Colonic mucosa (tissue), 4 donors: ENCODE results near the gene ARFGAP1. TPM values are rescaled to one million over a fixed set of nuclear protein-coding genes. Genes with fewer than 3 reads are reported as not detected.
A peak's percentile ranks its signal among the peaks of the same experiment; 100 is the strongest.

ENCODE experiments used
- DNase-seq: peaks from one replicate; pipeline ENCODE4 v3.0.0-alpha.2; 2020
- H3K27ac ChIP-seq: fragments of 200-600 bp; one replicate; pipeline ENCODE4 v1.8.0; 2021
- H3K27me3 ChIP-seq: fragments of 200-600 bp; one replicate; pipeline ENCODE4 v1.8.0; 2021
- H3K36me3 ChIP-seq: fragments of 200-600 bp; one replicate; pipeline ENCODE4 v1.8.0; 2021
- H3K4me1 ChIP-seq: fragments of 200-600 bp; one replicate; pipeline ENCODE4 v1.8.0; 2021; ENCODE audit warnings: mild to moderate bottlenecking
- H3K4me3 ChIP-seq: fragments of 200-600 bp; one replicate; pipeline ENCODE4 v1.8.0; 2021
- H3K9ac ChIP-seq, 2 donors: one replicate each; pipeline ENCODE4 v1.7.0; 2013; ENCODE audit warnings: control low read depth in 2 of 2, low read depth in 2 of 2, low read length in 2 of 2
- H3K9me3 ChIP-seq: fragments of 200-600 bp; one replicate; pipeline ENCODE4 v1.8.0; 2021
- intact Hi-C: fragments of 100-400 bp; cut with DNase I; formaldehyde crosslinking; loops from one replicate; pipeline ENCODE4 v1.14.1; 2022
- total RNA-seq, 2 donors: library from RNA; stranded (reverse); fragmentation: NEBNext Ultra II Directional in 1 of 2; extraction: Animal tissue kit (Norgen Biotek cat#: 25700) in 1 of 2; gene quantifications; one replicate each; pipeline ENCODE4 v1.2.1, GENCODE V29; 2021
- TF ChIP-seq, protein P1 (sequence below): fragments of 200-600 bp; IDR thresholded peaks from one replicate; pipeline ENCODE4 v1.8.0; 2022; ENCODE audit warnings: antibody characterized with exemption, mild to moderate bottlenecking
- donor health status: healthy.
- donor health status: DM: no; HTN: no; CAD: no.
- donor health status: DM: no; HTN: no; CAD: no.

Gene ARFGAP1
- total RNA-seq, 2 donors from 2014 or later: 66.9 to 109 TPM

GRCh38 chr20:63233061-63233344 is 39.6 kb upstream of the ARFGAP1 start:
- no peak for DNase-seq
- no peaks in the 10 kb centered on the region for H3K27me3 ChIP-seq

DNA sequence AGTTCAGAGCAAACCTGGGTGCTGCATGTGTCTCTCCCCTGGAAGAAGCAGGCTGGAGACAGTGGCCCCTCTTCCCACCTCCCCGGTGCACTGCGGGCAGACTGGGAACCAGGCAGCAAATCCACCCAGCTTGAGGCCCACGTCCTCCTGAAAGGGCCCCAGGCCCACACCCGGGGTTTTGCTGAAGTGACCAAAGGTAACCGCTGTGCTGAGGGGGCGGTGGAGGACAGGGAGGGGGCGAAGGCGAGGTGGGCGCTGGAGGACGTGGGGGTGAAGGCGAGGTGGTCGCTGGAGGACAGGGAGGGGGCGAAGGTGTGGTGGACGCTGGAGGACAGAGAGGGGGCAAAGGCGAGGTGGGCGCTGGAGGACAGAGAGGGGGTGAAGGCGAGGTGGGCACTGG is 38.7 kb upstream of the ARFGAP1 start:
- Histone ChIP-seq H3K4me3 (no peak overlapping the region), H3K9me3 (no peaks in the 10 kb centered on the region), H3K9ac (no peak overlapping the region), H3K4me1 (no peaks in the 10 kb centered on the region), H3K27ac (no peak overlapping the region), H3K36me3 (no peaks in the 10 kb centered on the region), H3K27me3 (no peaks in the 10 kb centered on the region)
- intact Hi-C loops: no loop called here
- TF ChIP-seq, protein P1, sequence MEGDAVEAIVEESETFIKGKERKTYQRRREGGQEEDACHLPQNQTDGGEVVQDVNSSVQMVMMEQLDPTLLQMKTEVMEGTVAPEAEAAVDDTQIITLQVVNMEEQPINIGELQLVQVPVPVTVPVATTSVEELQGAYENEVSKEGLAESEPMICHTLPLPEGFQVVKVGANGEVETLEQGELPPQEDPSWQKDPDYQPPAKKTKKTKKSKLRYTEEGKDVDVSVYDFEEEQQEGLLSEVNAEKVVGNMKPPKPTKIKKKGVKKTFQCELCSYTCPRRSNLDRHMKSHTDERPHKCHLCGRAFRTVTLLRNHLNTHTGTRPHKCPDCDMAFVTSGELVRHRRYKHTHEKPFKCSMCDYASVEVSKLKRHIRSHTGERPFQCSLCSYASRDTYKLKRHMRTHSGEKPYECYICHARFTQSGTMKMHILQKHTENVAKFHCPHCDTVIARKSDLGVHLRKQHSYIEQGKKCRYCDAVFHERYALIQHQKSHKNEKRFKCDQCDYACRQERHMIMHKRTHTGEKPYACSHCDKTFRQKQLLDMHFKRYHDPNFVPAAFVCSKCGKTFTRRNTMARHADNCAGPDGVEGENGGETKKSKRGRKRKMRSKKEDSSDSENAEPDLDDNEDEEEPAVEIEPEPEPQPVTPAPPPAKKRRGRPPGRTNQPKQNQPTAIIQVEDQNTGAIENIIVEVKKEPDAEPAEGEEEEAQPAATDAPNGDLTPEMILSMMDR: no peak
- DNase-seq: no peak

More at GRCh38 chr20:63233061-63233344, 39.6 kb upstream of the ARFGAP1 start:
- Histone ChIP-seq H3K4me3 (no peak overlapping the region), H3K36me3 (no peaks in the 10 kb centered on the region), H3K9me3 (no peaks in the 10 kb centered on the region), H3K4me1 (no peaks in the 10 kb centered on the region), H3K27ac (no peak overlapping the region), H3K9ac (no peak overlapping the region)
- intact Hi-C loops: no loop called here
- TF ChIP-seq, protein P1: no peak

DNA sequence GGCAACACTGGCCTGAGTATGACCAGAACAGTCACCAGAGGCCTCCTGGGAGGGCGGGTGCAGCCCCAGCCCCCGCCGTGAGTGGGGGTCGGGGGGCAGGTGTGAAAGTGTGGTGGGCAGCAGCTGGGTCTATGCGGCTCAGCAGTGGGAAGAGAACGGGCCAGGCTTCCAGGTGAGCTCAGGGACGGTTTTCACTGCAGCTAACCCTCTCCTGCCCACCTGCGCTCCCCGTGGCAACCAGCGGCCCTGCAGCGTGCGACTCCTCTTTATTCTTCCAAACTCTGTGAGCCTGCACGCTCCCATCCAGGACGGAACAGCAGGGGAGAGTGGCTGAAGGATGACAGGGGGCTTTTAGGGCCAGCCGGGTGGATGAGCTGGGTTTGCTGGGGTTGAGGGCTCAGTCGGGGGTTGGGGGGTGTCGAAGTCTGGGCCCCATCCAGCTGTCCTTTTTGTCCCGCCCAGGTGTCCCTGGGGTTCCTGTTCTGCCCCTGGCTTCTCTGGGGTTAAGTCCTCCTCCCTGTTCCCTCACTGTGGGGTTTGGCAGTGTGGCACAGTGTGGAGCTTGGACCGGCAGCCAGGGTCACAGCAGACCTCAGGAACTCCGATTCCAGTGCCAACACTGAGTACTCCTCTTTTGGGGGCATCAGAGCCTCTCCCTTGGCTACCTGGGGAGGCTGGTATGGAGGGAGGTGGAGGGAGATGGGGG is 37.8 kb upstream of the ARFGAP1 start:
- Histone ChIP-seq H3K36me3 (no peaks in the 10 kb centered on the region), H3K9me3 (no peaks in the 10 kb centered on the region), H3K27ac (no peak overlapping the region), H3K4me1 (no peaks in the 10 kb centered on the region), H3K4me3 (no peak overlapping the region), H3K27me3 (no peaks in the 10 kb centered on the region), H3K9ac (no peak overlapping the region)
- intact Hi-C loops: no loop called here
- DNase-seq: no peak
- TF ChIP-seq, protein P1: peak; percentile 28

- Histone ChIP-seq H3K36me3 (no peaks in the 10 kb centered on the region), H3K9ac (no peak within 1 kb of the TSS), H3K9me3 (no peaks in the 10 kb centered on the region), H3K27me3 (no peaks in the 10 kb centered on the region), H3K4me3 (no peak within 1 kb of the TSS), H3K4me1 (no peaks in the 10 kb centered on the region), H3K27ac (no peak within 1 kb of the TSS)
- intact Hi-C loops: no loop called here
- TF ChIP-seq, protein P1: no peak
- DNase-seq: no peak
Observed at GRCh38 chr20:63235399-63235983, 37.1 kb upstream of the ARFGAP1 start, which contains the start of gene BIRC7. Gene BIRC7 (plus strand): TSS chr20:63235905. CDS start chr20:63236097, 192 bp downstream.

DNA sequence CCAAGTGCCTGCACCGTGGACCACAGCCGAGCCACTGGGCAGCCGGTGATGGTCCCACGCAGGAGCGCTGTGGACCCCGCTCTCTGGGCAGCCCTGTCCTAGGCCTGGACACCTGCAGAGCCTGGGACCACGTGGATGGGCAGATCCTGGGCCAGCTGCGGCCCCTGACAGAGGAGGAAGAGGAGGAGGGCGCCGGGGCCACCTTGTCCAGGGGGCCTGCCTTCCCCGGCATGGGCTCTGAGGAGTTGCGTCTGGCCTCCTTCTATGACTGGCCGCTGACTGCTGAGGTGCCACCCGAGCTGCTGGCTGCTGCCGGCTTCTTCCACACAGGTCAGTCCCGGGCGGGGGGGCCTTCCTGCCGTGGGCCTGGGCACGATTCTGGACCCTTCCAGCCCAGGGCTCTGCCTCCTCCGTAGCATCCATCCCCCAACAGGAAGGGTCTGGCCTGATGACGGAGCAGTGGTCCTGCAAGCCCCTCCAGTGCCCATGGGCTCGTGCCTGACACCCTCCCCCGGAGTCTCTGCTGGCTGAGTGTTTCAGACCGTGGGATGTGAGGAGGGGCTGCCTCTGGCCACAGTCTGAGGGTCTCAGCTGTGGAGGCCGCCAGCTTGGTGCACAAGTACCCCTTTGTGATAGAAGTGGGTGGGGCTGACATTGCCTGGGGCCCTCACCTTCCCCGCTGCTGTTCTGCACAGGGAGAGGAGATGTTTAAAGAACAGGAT is 36.3 kb upstream of the ARFGAP1 start:
- DNase-seq: no peak
- H3K4me3 ChIP-seq: no peak overlapping the region
- TF ChIP-seq, protein P1: no peak
- no peaks in the 10 kb centered on the region for H3K27me3 ChIP-seq
- no peak overlapping the region for H3K27ac ChIP-seq
- no peaks in the 10 kb centered on the region for H3K9me3 ChIP-seq
- H3K36me3 ChIP-seq: no peaks in the 10 kb centered on the region
- H3K4me1 ChIP-seq: no peaks in the 10 kb centered on the region
- intact Hi-C loops: no loop called here
- H3K9ac ChIP-seq: no peak overlapping the region
